SU-DHL-6 (cell line): Measurements from ENCODE around the gene PATE4.

Experiments used
- CTCF ChIP-seq: fragments of 200-600 bp; sonication (generic); IDR thresholded peaks from one replicate; pipeline ENCODE4 v1.5.1; 2017; ENCODE audit warnings: antibody characterized with exemption, mild to moderate bottlenecking, low read length, moderate library complexity; ENCODE audit not compliant: insufficient read depth, poor library complexity, severe bottlenecking
- EZH2phosphoT487 ChIP-seq: fragments of 200-600 bp; sonication (generic), shearing (Covaris generic); conservative IDR thresholded peaks from 2 replicates; pipeline ENCODE4 v1.6.1; 2018; ENCODE audit warnings: mild to moderate bottlenecking, antibody characterized with exemption, low read length, moderate library complexity, mixed read lengths

DNA sequence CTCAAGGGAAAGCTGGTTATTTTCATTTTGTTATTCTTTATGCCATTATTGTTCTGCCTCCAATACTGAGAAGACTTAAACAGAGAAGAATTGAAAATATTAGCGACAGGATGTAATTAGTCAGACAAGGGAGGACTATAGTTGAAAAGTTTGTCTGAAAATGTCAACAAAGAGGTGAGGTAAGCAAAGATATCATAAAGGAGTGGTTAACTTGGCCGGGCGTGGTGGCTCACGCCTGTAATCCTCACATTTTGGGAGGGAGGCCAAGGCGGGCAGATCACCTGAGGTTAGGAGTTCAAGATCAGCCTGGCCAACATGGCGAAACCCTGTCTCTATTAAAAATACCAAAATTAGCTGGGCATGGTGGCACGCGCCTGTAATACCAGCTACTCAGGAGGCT lies 50.3 kb downstream of the PATE4 start:
- TF ChIP-seq CTCF (no peak), EZH2phosphoT487 (no peak)
